H1 (cell line): ENCODE results near the gene GLDC. TPM values are rescaled to one million over a fixed set of nuclear protein-coding genes. Genes with fewer than 3 reads are reported as not detected.

Experiments
- CTCF ChIA-PET: fragments of 300-600 bp; sonication (Branson Sonifier 250); formaldehyde crosslinking; loops from one replicate; lab custom pipeline; 2021; ENCODE audit not compliant: partially characterized antibody; lab: Charles Lee
- POLR2A ChIA-PET: fragments of 300-600 bp; sonication (Branson Sonifier 250); formaldehyde crosslinking; loops from one replicate; lab custom pipeline; 2021; ENCODE audit warnings: inconsistent platforms; ENCODE audit not compliant: partially characterized antibody; lab: Charles Lee
- DNase-seq, 2 experiments: peaks; one replicate each; pipeline versions ENCODE4 v3.0.0 to v3.0.0-alpha.2; 2010 to 2022; ENCODE audit warnings: low spot score in 2 of 2, low read depth in 1 of 2, mixed read lengths in 1 of 2
- FAIRE-seq: peaks from 2 replicates; lab custom pipeline; 2011; peaks lifted over from hg19 to GRCh38; lab: Jason Lieb, UNC
- H2AFZ ChIP-seq: 2 replicates; pipeline ENCODE4 v1.8.1; 2012; ENCODE audit warnings: low read length, inconsistent platforms
- H2AK5ac ChIP-seq: 2 replicates; pipeline ENCODE4 v1.6.1; 2013; ENCODE audit warnings: low read depth, low read length
- H2BK120ac ChIP-seq: replicated peaks from 2 replicates; pipeline ENCODE3; 2013; ENCODE audit warnings: low read depth, low read length, inconsistent platforms
- H2BK12ac ChIP-seq: 2 replicates; pipeline ENCODE4 v1.6.1; 2013; ENCODE audit warnings: low read depth, low read length
- H2BK15ac ChIP-seq: 2 replicates; pipeline ENCODE4 v1.6.1; 2013; ENCODE audit warnings: low read length
- H2BK20ac ChIP-seq: 2 replicates; pipeline ENCODE4 v1.6.1; 2013; ENCODE audit warnings: low read length
- H2BK5ac ChIP-seq: 2 replicates; pipeline ENCODE4 v1.6.1; 2013; ENCODE audit warnings: low read depth, low read length
- H3K14ac ChIP-seq: 2 replicates; pipeline ENCODE4 v1.6.1; 2013; ENCODE audit warnings: inconsistent platforms; ENCODE audit not compliant: insufficient read length
- H3K18ac ChIP-seq: 2 replicates; pipeline ENCODE4 v1.6.1; 2013; ENCODE audit warnings: low read length; ENCODE audit errors: extremely low read depth
- H3K23ac ChIP-seq: 2 replicates; pipeline ENCODE4 v1.6.1; 2013; ENCODE audit warnings: inconsistent platforms; ENCODE audit not compliant: insufficient read length
- H3K23me2 ChIP-seq: 2 replicates; pipeline ENCODE4 v1.6.1; 2013; ENCODE audit warnings: low read depth, low read length
- H3K27ac ChIP-seq: 2 replicates; pipeline ENCODE4 v1.6.1; 2011; ENCODE audit warnings: low read depth, low read length, inconsistent platforms
- H3K27me3 ChIP-seq, 4 experiments: replicated peaks in 1 of 4; 1 replicate in 1 of 4; 2 replicates in 3 of 4; pipeline versions ENCODE4 v1.6.1 to v1.8.1; 2011 to 2013; ENCODE audit warnings: low read length in 3 of 4, mild to moderate bottlenecking in 3 of 4, inconsistent platforms in 2 of 4, mixed read lengths in 2 of 4, moderate library complexity in 1 of 4; ENCODE audit not compliant: control insufficient read depth in 3 of 4, insufficient read depth in 3 of 4; ENCODE audit errors: extremely low read depth in 1 of 4
- H3K36me3 ChIP-seq, 4 experiments: 2 replicates each; pipeline versions ENCODE4 v1.6.1 to v1.8.1; 2011 to 2013; ENCODE audit warnings: mild to moderate bottlenecking in 4 of 4, low read length in 3 of 4, moderate library complexity in 2 of 4, control low read depth in 1 of 4, inconsistent platforms in 1 of 4; ENCODE audit not compliant: insufficient read depth in 4 of 4, control insufficient read depth in 2 of 4
- H3K4ac ChIP-seq: replicated peaks from 2 replicates; pipeline ENCODE3; 2013; ENCODE audit warnings: low read length, low read depth, mixed read lengths, inconsistent platforms; ENCODE audit not compliant: insufficient read length
- H3K4me1 ChIP-seq, 4 experiments: replicated peaks in 1 of 4; 1 replicate in 1 of 4; 2 replicates in 3 of 4; pipeline versions ENCODE4 v1.6.1 to v1.8.1; 2011 to 2013; ENCODE audit warnings: low read length in 3 of 4, inconsistent platforms in 2 of 4, mixed read lengths in 1 of 4; ENCODE audit not compliant: insufficient read depth in 4 of 4, control insufficient read depth in 3 of 4
- H3K4me2 ChIP-seq, 2 experiments: 2 replicates each; pipeline versions ENCODE4 v1.6.1 to v1.8.1; 2011 to 2013; ENCODE audit warnings: low read depth in 2 of 2, low read length in 2 of 2, control low read depth in 1 of 2, inconsistent platforms in 1 of 2, mild to moderate bottlenecking in 1 of 2; ENCODE audit not compliant: insufficient read depth in 1 of 2
- H3K4me3 ChIP-seq, 4 experiments: fragments of 200-600, 300-600 bp in 1 of 4; sonication (generic), shearing (Covaris generic), sonication (Bioruptor Twin) in 1 of 4; 2 replicates each; pipeline versions ENCODE4 v1.5.1 to v1.8.1; 2011 to 2016; ENCODE audit warnings: low read length in 4 of 4, low read depth in 3 of 4, control low read depth in 2 of 4, inconsistent platforms in 2 of 4, mild to moderate bottlenecking in 2 of 4, mixed read lengths in 1 of 4, moderate library complexity in 1 of 4; ENCODE audit not compliant: insufficient read depth in 2 of 4; ENCODE audit errors: extremely low read depth in 1 of 4
- H3K56ac ChIP-seq: replicated peaks from 2 replicates; pipeline ENCODE3; 2013; ENCODE audit warnings: low read depth, mild to moderate bottlenecking, mixed read lengths, low read length, inconsistent platforms; ENCODE audit not compliant: insufficient read length
- H3K79me1 ChIP-seq: 2 replicates; pipeline ENCODE4 v1.6.1; 2013; ENCODE audit warnings: low read depth, low read length, control low read depth
- H3K79me2 ChIP-seq, 2 experiments: 2 replicates each; pipeline versions ENCODE4 v1.6.1 to v1.8.1; 2012 to 2013; ENCODE audit warnings: low read length in 2 of 2, mild to moderate bottlenecking in 2 of 2, inconsistent platforms in 1 of 2; ENCODE audit not compliant: insufficient read depth in 2 of 2, control insufficient read depth in 1 of 2
- H3K9ac ChIP-seq, 4 experiments: replicated peaks in 1 of 4; 1 replicate in 1 of 4; 2 replicates in 3 of 4; pipeline versions ENCODE4 v1.6.1 to v1.8.1; 2011 to 2013; ENCODE audit warnings: low read depth in 3 of 4, low read length in 3 of 4, control low read depth in 2 of 4, mild to moderate bottlenecking in 2 of 4, moderate library complexity in 2 of 4, inconsistent platforms in 1 of 4; ENCODE audit errors: extremely low read depth in 1 of 4
- H3K9me3 ChIP-seq, 2 experiments: 2 replicates each; pipeline versions ENCODE4 v1.6.1 to v1.8.1; 2012 to 2013; ENCODE audit warnings: mild to moderate bottlenecking in 2 of 2, moderate library complexity in 2 of 2, control low read depth in 1 of 2, inconsistent platforms in 1 of 2, low read depth in 1 of 2, low read length in 1 of 2, mixed read lengths in 1 of 2; ENCODE audit not compliant: insufficient read depth in 2 of 2
- H4K20me1 ChIP-seq, 2 experiments: replicated peaks in 1 of 2; 2 replicates each; pipeline versions ENCODE3 to v1.8.1; 2011 to 2013; ENCODE audit warnings: inconsistent platforms in 2 of 2, low read length in 2 of 2, mild to moderate bottlenecking in 1 of 2; ENCODE audit not compliant: insufficient read depth in 2 of 2, control insufficient read depth in 1 of 2
- H4K5ac ChIP-seq: 2 replicates; pipeline ENCODE4 v1.6.1; 2013; ENCODE audit warnings: low read length, low read depth, mixed read lengths, inconsistent platforms; ENCODE audit not compliant: insufficient read length
- H4K8ac ChIP-seq: 2 replicates; pipeline ENCODE4 v1.8.0; 2013; ENCODE audit warnings: mild to moderate bottlenecking, moderate library complexity, low read length, inconsistent platforms; ENCODE audit not compliant: insufficient read depth; ENCODE audit errors: extremely low read depth
- H4K91ac ChIP-seq: replicated peaks from 2 replicates; pipeline ENCODE3; 2013; ENCODE audit warnings: low read length, mixed read lengths, inconsistent platforms; ENCODE audit not compliant: insufficient read length
- ATF2 ChIP-seq: IDR thresholded peaks from 2 replicates; pipeline ENCODE4 v1.6.1; 2012; ENCODE audit warnings: low read length, inconsistent platforms
- CBX5 ChIP-seq: fragments of 300-800, 300-1000 bp; sonication (generic); IDR thresholded peaks from 2 replicates; pipeline ENCODE4 v1.7.1; 2016; ENCODE audit warnings: antibody characterized with exemption, low read length, low read depth
- HDAC2 ChIP-seq, 2 experiments: fragments of 300-600 bp in 1 of 2; sonication (generic) in 1 of 2; IDR thresholded peaks; 2 replicates each; pipeline ENCODE4 v1.6.1; 2011 to 2012; ENCODE audit warnings: low read depth in 2 of 2, low read length in 2 of 2, mild to moderate bottlenecking in 2 of 2, moderate library complexity in 2 of 2, borderline replicate concordance in 1 of 2, inconsistent platforms in 1 of 2
- KDM5A ChIP-seq: fragments of 200-600 bp; IDR thresholded peaks from 2 replicates; pipeline ENCODE4 v1.7.1; 2012; ENCODE audit warnings: mild to moderate bottlenecking, low read length, inconsistent platforms, mixed read lengths
- WGBS, 2 experiments: shearing (Covaris generic) in 1 of 2; methylation state at CpG; one replicate each; pipeline versions ENCODE4 v1.1.6 to v1.1.7; 2013 to 2015; ENCODE audit warnings: low lambda C conversion rate in 2 of 2, mixed read lengths in 2 of 2, inconsistent platforms in 1 of 2, low coverage in 1 of 2, missing lambda C conversion rate in 1 of 2; ENCODE audit not compliant: insufficient replicate concordance in 2 of 2, insufficient coverage in 1 of 2, insufficient read length in 1 of 2; ENCODE audit errors: extremely low coverage in 1 of 2, missing lambda C conversion rate in 1 of 2; 5-methylcytosine and 5-hydroxymethylcytosine counted together
- polyA plus RNA-seq, 7 experiments: library from polyadenylated mRNA; depleted of rRNA in 3 of 7; stranded (reverse) in 5 of 7; unstranded in 2 of 7; fragments of >200 nt in 5 of 7; fragments of 200-250 nt in 2 of 7; gene quantifications; 1 replicate in 5 of 7; 2 replicates in 1 of 7; 4 replicates in 1 of 7; pipeline versions ENCODE4 v1.2.1 to v1.2.3, GENCODE V29; 2011 to 2013; ENCODE audit warnings: missing spikeins in 2 of 7, mixed read lengths in 2 of 7
- total RNA-seq: library from RNA; stranded (reverse); fragmentation: NEBNext Ultra II Directional; extraction: Animal tissue kit (Norgen Biotek cat#: 25700); gene quantifications from 2 replicates; pipeline ENCODE4 v1.2.1, GENCODE V29; 2021

Gene GLDC
- total and polyA plus RNA-seq, 2 of the 8 experiments (the other 6 are each of a cell fraction or from before 2014, with no cell fraction given), result 48.8 to 101 TPM

DNA sequence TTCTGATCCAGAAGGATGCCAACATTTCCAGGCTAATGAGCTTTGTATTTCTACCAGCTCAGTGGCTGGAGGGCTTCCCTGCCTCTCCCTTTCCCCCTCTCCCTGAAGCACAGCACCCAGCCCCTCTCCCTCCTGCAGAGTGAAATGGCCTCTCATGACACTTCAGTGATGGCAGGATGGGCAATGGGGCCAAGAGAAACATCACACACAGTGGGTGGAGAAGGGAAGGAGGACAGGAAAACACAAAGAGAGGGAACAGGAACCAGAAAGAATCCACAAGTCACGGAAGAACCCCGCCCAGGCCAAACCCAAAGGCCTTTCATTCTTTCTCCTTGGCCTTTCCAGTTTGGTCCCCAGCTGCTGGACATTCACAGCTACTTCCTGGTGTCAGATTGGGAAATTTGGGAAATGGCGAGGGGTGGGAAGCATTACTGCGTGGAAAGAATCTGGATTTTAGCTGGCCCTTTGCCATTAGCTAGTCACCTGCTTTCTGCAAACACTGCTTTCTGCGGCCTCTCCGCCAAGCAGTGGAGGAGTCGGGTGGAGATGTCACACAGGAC is 82.6 kb downstream of the GLDC start:
- Histone ChIP-seq H2BK12ac (no peak overlapping the region), H3K56ac (no peak overlapping the region), H3K9ac (no peak overlapping the region), H2BK120ac (no peak overlapping the region), H3K27me3 (no peaks in the 10 kb centered on the region), H3K14ac (no peak overlapping the region), H3K4me3 (no peak overlapping the region), H3K4ac (no peak overlapping the region), H2AK5ac (no peak overlapping the region), H3K27ac (no peak overlapping the region), H4K8ac (no peak overlapping the region), H2BK15ac (no peak overlapping the region), H3K9me3 (no peaks in the 10 kb centered on the region), H3K23me2 (no peaks in the 10 kb centered on the region), H4K91ac (no peak overlapping the region), H2AFZ (no peak overlapping the region), H3K36me3 (peaks cover 0 to 12% (median 0%) of the 10 kb centered on the region in 4 experiments; a peak in 6 of 8 replicates), H3K79me2 (no peaks in the 10 kb centered on the region), H3K4me2 (no peak overlapping the region), H4K5ac (no peak overlapping the region), H3K23ac (no peak overlapping the region), H2BK5ac (no peak overlapping the region), H2BK20ac (no peak overlapping the region), H3K79me1 (no peaks in the 10 kb centered on the region), H3K4me1 (peaks cover 0 to 4% (median 2%) of the 10 kb centered on the region in 4 experiments; a peak in 2 of 7 replicates), H3K18ac (no peak overlapping the region), H4K20me1 (no peaks in the 10 kb centered on the region)
- TF ChIP-seq CBX5, result no peak
- TF ChIP-seq ATF2, result no peak
- no peak for TF ChIP-seq KDM5A
- no peak for TF ChIP-seq HDAC2 (IDR thresholded peaks at IDR 0.05; ENCODE audit: borderline replicate concordance in 1 of 2, low read depth in 2 of 2, low read length in 2 of 2)
- DNase-seq, result no peak
- ChIA-PET POLR2A (no interaction called here), CTCF (interaction anchor here (1.5 to 1.6 kb wide), 3 partner anchors 18 to 208 kb away, joined by 4 read pairs; no protein-coding TSS in a partner anchor)
- no peak for FAIRE-seq
- 86% methylated on average over 7 of the region's 7 CpGs; no CpG with 5 or more reads in 1 of the 2 experiments for WGBS, 2 experiments
